ENCODE measurements around the gene PDE4B. TPM values are rescaled to one million over a fixed set of nuclear protein-coding genes. Genes with fewer than 3 reads are reported as not detected.

PDE4B gene
- total RNA-seq, 4 donors from 2014 or later: 0.08 to 6.7 (median 3.4) TPM

DNA sequence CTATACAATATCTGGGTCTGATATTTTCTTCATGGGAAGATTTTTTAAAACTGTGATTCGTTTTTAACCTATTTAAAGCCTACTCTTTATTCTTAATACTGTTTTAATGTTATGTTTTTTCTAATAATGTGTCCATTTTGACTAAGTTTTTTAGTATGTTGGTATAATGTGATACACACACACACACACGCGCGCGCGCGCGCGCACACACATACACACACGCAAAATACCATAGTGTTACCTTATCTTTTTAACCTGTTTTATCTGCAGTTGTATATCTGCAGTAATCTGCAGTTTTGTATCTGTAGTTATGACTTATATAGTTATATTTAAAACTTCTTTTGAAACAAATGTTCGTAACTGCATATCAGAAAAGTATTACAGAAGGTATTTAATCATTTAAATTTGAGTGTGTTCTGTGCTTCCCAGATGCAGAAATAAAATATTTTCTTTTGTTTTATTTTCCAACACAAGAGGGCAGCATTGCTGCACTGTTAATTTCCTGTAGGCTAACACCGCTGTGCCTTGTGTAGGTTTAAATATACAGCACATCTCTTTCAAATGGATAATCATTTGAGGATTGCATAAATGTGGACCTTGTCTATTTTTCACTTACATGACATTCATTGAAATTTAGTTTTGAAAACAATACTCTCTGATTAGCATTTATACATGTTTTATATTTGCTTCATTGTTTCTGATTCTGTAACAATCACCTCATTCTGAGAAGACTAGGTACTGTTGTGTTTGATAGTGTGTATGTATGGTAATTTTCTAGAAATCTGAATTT, 166.1 kb downstream of the PDE4B start:
- WGBS, 2 donors: 46 to 51% methylated on average over 12 of the region's 12 CpGs
- H3K27ac ChIP-seq: no peak overlapping the region
- no peak for TF ChIP-seq POLR2A (IDR thresholded peaks at IDR 0.05)
- TF ChIP-seq, protein P1, sequence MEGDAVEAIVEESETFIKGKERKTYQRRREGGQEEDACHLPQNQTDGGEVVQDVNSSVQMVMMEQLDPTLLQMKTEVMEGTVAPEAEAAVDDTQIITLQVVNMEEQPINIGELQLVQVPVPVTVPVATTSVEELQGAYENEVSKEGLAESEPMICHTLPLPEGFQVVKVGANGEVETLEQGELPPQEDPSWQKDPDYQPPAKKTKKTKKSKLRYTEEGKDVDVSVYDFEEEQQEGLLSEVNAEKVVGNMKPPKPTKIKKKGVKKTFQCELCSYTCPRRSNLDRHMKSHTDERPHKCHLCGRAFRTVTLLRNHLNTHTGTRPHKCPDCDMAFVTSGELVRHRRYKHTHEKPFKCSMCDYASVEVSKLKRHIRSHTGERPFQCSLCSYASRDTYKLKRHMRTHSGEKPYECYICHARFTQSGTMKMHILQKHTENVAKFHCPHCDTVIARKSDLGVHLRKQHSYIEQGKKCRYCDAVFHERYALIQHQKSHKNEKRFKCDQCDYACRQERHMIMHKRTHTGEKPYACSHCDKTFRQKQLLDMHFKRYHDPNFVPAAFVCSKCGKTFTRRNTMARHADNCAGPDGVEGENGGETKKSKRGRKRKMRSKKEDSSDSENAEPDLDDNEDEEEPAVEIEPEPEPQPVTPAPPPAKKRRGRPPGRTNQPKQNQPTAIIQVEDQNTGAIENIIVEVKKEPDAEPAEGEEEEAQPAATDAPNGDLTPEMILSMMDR (IDR thresholded peaks at IDR 0.05): peak; percentile 58 to 77 (median 66)

DNA sequence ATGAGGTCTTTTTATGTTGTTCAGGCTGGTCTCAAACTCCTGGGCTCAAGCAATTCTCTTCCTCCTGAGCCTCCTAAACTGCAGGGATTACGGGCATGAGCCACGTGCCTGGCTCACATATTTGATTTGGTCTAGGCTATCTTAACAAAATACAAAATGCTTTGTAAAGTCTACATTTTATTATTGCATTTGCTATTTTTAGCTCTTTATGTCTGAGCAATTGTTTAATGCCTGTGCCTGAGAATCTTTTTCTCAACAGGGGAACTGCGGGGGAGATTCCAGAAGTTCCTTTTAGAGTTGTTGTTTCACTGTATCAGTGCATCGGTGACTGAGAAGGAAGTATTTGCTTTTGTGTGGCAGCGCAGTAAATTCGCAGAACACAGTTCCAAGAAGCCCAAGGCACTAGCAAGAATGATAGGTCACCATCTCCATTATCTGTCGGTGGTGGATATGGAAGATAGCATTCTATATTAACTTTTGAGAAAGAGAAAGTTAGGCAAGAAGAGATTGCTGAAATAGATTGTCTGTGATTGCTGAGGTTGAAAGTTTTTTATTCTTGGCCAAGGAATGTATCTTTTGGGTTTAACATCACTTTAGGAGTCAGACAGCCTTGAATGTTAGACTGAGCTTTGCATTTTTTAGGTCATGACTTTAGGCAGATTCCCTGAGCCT, 167.3 kb downstream of the PDE4B start:
- WGBS, 2 donors: 52 to 56% methylated on average over 7 of the region's 7 CpGs
- intact Hi-C loops (cut with DNase I): loop anchor here (5.0 kb wide), 2 partner anchors 282 to 487 kb away; no protein-coding TSS in a partner anchor

More for the DNA sequence above, 166.1 kb downstream of the PDE4B start:
- DNase-seq: no peak
- no peaks in the 10 kb centered on the region for H3K4me1 ChIP-seq
- no peak overlapping the region for H3K4me3 ChIP-seq
- H3K36me3 ChIP-seq: no peaks in the 10 kb centered on the region
- H3K27me3 ChIP-seq: no peaks in the 10 kb centered on the region
- no peaks in the 10 kb centered on the region for H3K9me3 ChIP-seq
- intact Hi-C loops (cut with DNase I): no loop called here

DNA sequence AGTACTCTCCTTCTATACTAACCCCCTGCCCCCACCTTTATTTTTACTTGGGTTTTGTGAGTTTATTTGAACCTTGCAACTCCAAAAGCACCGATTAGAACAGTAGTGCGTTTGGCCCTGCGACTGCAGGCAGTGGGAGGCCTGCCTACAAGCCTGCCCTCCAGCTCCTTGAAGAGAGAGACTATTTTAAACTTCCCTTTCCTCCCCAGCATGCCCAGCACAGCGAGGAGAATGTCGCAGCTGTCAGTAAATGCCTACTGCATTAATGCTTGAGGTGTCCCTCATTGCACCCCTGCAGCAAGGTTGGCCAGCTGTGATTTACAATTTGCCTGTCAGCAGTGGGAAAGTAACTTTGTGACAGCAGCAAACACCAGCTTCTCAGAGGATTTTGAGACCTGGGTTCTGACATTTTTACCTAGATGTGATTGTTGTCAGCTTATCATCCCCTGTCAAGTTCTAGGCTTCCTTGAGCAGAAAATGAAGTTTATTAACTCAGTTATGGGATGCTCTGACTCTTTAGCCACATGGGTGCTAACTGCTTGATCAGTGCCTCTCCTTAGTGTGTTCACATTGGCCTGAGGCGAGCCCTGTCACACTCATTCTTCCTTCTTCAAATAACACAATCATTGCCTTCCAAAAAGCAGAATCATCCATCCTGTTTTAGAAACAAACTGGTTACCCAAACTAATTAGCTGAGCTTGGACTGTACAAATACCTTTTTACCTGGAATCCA, 170.6 kb downstream of the PDE4B start:
- Histone ChIP-seq H3K36me3 (no peaks in the 10 kb centered on the region), H3K4me1 (no peaks in the 10 kb centered on the region), H3K4me3 (no peak overlapping the region), H3K27ac (no peak overlapping the region), H3K9me3 (no peaks in the 10 kb centered on the region), H3K27me3 (peaks cover 0 to 3% (median 0%) of the 10 kb centered on the region in 4 donors)
- TF ChIP-seq, protein P1 (IDR thresholded peaks at IDR 0.05): no peak
- TF ChIP-seq POLR2A (IDR thresholded peaks at IDR 0.05): no peak
- intact Hi-C loops (cut with DNase I): loop anchor here (5.0 kb wide), 2 partner anchors 279 to 484 kb away; no protein-coding TSS in a partner anchor
- DNase-seq: no peak
- WGBS, 2 donors: 84% methylated on average over 3 to 5 of the region's 6 CpGs

More for the DNA sequence above, 167.3 kb downstream of the PDE4B start:
- TF ChIP-seq, protein P1 (IDR thresholded peaks at IDR 0.05): no peak
- no peak for TF ChIP-seq POLR2A (IDR thresholded peaks at IDR 0.05)
- H3K27ac ChIP-seq: no peak overlapping the region
- DNase-seq: no peak
- no peaks in the 10 kb centered on the region for H3K36me3 ChIP-seq
- H3K4me1 ChIP-seq: no peaks in the 10 kb centered on the region
- no peak overlapping the region for H3K4me3 ChIP-seq
- no peaks in the 10 kb centered on the region for H3K9me3 ChIP-seq
- peaks cover 0 to 2% (median 0%) of the 10 kb centered on the region in 4 donors for H3K27me3 ChIP-seq

DNA sequence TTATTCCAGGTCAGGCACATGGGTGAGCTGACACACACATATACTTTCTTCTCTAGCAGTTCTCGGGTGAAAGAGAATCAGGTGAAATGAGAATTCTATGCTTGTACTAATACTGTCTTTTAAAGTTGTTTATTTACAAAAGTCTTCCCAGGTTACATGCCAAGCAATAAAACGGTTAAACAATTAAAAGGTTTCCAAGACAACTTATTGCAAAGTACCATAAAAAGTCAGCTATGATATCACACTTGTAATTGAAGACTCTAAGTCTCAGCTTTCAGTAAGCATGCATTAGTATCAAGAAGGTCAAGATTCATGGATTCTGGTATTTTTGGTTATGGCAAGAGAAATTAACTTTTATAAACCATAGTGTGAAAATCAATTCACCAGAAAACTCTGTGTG, 171.4 kb downstream of the PDE4B start:
- H3K36me3 ChIP-seq: no peaks in the 10 kb centered on the region
- 43 to 61% methylated on average over 2 of the region's 2 CpGs for WGBS, 2 donors

More for the DNA sequence above, 171.4 kb downstream of the PDE4B start:
- TF ChIP-seq, protein P1 (IDR thresholded peaks at IDR 0.05): no peak
- no peak for TF ChIP-seq POLR2A (IDR thresholded peaks at IDR 0.05)
- Histone ChIP-seq H3K9me3 (no peaks in the 10 kb centered on the region), H3K27me3 (peaks cover 0 to 3% (median 0%) of the 10 kb centered on the region in 4 donors), H3K4me1 (no peaks in the 10 kb centered on the region), H3K27ac (no peak overlapping the region), H3K4me3 (no peak overlapping the region)
- no peak for DNase-seq
- intact Hi-C loops (cut with DNase I): loop anchor here (5.0 kb wide), 2 partner anchors 278 to 483 kb away; no protein-coding TSS in a partner anchor

Measured in esophagus squamous epithelium (tissue), 5 donors.